Nephron (organoid): Measurements from ENCODE around the gene SPATC1L.

ENCODE experiments used
- H3K27ac Mint-ChIP-seq, 3 experiments: 2 replicates each; pipeline ENCODE4 v1.8.0; 2020; ENCODE audit warnings: mixed read lengths in 3 of 3, mild to moderate bottlenecking in 2 of 3, moderate library complexity in 1 of 3
- H3K27me3 Mint-ChIP-seq: 2 replicates; pipeline ENCODE4 v1.8.0; 2021; ENCODE audit warnings: low read depth, mild to moderate bottlenecking, moderate library complexity, mixed read lengths
- H3K36me3 Mint-ChIP-seq: 2 replicates; pipeline ENCODE4 v1.8.0; 2020; ENCODE audit warnings: low read depth, mixed read lengths
- H3K4me1 Mint-ChIP-seq: 2 replicates; pipeline ENCODE4 v1.8.0; 2020; ENCODE audit warnings: mixed read lengths
- H3K4me3 Mint-ChIP-seq, 3 experiments: 2 replicates each; pipeline ENCODE4 v1.8.0; 2020; ENCODE audit warnings: mild to moderate bottlenecking in 3 of 3, mixed read lengths in 3 of 3, moderate library complexity in 2 of 3
- H3K9me3 Mint-ChIP-seq: 2 replicates; pipeline ENCODE4 v1.8.0; 2020; ENCODE audit warnings: mixed read lengths
- TF ChIP-seq, protein P1 (sequence below), 3 experiments: fragments of 200-600 bp; sonication (generic); IDR thresholded peaks; one replicate each; pipeline ENCODE4 v1.5.0; 2021; ENCODE audit warnings: antibody characterized with exemption in 3 of 3; ENCODE audit not compliant: unreplicated experiment in 3 of 3

Gene SPATC1L

DNA sequence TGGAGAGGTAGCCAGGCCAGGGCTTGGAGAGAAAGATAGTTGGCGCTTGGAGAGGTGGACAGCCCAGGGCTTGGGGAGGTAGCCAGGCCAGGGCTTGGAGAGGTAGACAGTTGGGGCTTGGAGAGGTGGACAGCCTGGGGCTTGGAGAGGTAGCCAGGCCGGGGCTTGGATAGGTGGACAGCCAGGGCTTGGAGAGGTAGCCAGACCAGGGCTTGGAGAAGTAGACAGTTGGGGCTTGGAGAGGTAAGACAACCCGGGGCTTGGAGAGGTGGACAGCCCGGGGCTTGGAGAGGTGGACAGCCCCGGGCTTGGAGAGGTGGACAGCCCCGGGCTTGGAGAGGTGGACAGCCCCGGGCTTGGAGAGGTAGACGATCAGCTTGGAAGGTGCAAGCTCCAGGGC lies 36.6 kb upstream of the SPATC1L start:
- Mint-ChIP-seq H3K9me3 (no peaks in the 10 kb centered on the region), H3K27me3 (peaks cover 7% of the 10 kb centered on the region), H3K4me1 (peaks cover 15% of the 10 kb centered on the region), H3K36me3 (peaks cover 43% of the 10 kb centered on the region), H3K4me3 (no peak overlapping the region), H3K27ac (no peak overlapping the region)
- TF ChIP-seq, protein P1, sequence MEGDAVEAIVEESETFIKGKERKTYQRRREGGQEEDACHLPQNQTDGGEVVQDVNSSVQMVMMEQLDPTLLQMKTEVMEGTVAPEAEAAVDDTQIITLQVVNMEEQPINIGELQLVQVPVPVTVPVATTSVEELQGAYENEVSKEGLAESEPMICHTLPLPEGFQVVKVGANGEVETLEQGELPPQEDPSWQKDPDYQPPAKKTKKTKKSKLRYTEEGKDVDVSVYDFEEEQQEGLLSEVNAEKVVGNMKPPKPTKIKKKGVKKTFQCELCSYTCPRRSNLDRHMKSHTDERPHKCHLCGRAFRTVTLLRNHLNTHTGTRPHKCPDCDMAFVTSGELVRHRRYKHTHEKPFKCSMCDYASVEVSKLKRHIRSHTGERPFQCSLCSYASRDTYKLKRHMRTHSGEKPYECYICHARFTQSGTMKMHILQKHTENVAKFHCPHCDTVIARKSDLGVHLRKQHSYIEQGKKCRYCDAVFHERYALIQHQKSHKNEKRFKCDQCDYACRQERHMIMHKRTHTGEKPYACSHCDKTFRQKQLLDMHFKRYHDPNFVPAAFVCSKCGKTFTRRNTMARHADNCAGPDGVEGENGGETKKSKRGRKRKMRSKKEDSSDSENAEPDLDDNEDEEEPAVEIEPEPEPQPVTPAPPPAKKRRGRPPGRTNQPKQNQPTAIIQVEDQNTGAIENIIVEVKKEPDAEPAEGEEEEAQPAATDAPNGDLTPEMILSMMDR (IDR thresholded peaks at IDR 0.05; ENCODE audit: unreplicated experiment in 3 of 3), result no peak

DNA sequence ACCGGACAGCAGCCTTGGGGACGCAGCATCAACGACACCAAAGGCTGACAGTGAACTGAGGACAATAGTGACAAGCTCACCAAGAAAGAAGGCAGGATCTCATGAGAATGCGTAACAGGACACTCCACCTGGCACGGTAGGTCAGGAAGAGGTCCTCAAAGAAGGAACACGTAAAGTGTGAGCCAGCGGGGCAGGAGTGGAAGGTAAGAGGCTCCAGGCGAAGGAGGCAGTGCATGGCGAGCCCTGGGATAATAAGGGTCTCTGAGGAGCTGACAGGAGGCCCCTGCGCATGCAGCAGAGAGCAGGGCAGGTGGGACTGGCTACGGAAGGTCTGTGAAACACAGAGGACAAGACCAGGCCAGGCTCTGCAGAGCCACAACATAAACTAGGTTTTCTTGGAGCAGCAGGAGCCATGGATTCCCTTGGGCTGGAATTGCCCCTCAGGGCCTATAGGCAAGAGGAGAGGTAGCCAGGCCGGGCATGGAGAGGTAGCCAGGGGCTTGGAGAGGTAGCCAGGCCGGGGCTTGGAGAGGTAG lies 36.1 kb upstream of the SPATC1L start:
- Mint-ChIP-seq H3K27me3 (peaks cover 7% of the 10 kb centered on the region), H3K9me3 (no peaks in the 10 kb centered on the region), H3K4me1 (peaks cover 10% of the 10 kb centered on the region), H3K36me3 (peaks cover 38% of the 10 kb centered on the region), H3K27ac (no peak overlapping the region), H3K4me3 (no peak overlapping the region)
- TF ChIP-seq, protein P1 (IDR thresholded peaks at IDR 0.05; ENCODE audit: unreplicated experiment in 3 of 3), result no peak

DNA sequence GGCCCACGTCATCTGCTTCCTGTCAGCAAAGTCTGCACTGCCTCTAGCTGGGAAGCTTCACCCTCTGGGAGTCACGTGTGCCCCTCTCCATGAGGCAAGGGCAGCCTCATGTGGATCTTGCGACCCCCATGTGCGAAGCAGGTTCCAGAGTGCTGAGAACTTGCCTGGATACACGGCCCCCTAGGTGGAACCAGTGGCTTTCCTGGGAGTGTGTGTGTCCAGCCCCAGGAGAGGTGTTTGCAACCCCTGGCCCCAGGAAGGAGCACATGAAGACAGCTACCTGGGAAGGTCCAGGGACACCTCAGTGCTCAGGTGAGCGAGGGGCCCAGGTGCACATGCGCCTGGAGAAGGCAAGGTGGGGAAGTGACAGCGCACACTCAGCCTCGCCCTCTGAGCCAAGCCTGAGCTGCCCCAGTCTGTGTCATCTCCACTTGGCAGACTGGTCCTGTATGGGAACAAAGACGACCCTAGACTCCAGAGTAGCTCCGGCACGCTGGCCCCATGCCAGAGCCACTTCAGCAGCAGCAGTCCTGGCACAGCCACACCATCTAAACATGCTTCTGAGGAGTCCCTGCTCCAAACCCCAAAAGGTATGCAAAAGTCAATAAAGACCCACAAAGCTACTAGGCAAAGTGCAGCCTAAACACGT lies 35.5 kb upstream of the SPATC1L start:
- no peak overlapping the region for H3K27ac Mint-ChIP-seq
- TF ChIP-seq, protein P1 (IDR thresholded peaks at IDR 0.05; ENCODE audit: unreplicated experiment in 3 of 3), result no peak
- H3K4me3 Mint-ChIP-seq, result no peak overlapping the region
- no peaks in the 10 kb centered on the region for H3K9me3 Mint-ChIP-seq
- peaks cover 34% of the 10 kb centered on the region for H3K36me3 Mint-ChIP-seq
- peaks cover 6% of the 10 kb centered on the region for H3K4me1 Mint-ChIP-seq
- H3K27me3 Mint-ChIP-seq, result peaks cover 7% of the 10 kb centered on the region

DNA sequence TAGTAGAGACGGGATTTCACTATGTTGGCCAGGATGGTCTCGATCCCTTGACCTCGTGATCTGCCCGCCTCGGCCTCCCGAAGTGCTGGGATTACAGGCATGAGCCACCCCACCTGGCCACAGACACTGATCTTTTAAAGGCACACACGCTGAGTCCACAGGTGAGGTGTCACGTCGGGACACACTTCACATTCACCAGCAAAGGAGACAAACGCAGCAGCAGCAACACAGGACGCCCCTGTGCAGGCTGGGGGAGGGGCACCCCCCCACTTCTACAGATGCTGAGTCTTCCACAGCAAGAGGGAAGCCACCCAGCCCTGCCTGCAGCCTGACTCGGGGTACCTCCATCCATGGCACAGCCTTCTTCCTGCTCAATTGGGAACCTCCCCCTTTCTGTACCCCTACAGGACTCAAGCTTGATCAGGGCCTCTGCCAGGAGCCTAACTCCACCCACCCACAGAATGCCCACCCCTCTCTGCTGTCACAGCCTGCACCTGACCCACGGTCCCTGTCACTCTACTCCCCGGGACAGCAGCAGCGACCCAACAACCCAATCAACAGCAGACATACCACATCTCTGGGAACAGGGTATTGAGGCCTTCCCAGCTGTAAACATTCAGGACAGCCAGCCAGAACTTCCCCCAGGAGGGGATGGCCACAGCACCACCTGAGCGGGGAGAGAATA lies 34.8 kb upstream of the SPATC1L start:
- Mint-ChIP-seq H3K27me3 (peaks cover 2% of the 10 kb centered on the region), H3K4me1 (peaks cover 2% of the 10 kb centered on the region), H3K36me3 (peaks cover 29% of the 10 kb centered on the region), H3K9me3 (no peaks in the 10 kb centered on the region), H3K27ac (no peak overlapping the region), H3K4me3 (no peak overlapping the region)
- TF ChIP-seq, protein P1 (IDR thresholded peaks at IDR 0.05; ENCODE audit: unreplicated experiment in 3 of 3), result no peak

DNA sequence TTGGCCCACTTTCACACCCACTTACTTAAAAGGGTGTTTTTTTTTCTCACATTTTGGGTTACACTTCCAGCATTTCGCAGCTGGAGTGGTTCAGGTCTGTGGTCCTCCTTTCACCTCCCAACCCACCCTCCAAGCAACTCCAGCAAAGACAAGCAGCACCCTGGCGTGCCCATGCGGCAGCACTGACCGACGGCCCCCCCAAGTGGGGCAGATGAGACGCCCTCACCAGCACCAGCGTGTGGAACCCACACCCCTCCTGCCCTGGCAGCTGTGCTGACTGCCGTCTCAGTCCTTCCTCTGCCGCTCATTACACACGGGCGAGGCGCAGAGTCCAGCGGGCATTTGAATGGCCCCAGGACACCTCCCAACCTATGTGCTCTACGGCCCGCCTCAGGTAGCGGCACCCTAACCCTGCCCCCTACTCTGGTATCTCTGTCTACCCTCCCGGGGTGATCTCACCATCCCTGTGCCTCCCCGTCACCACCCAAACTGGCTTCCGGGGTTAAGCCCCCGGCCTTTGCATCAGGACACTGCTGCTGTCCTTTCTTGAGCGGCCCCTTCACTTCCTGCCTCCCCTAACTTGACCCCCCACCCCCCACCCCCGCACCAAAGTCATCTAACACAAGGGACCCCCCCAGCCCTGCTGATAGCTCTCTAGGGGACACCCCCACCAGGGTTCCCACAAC lies 33.4 kb upstream of the SPATC1L start:
- no peaks in the 10 kb centered on the region for H3K27me3 Mint-ChIP-seq
- no peaks in the 10 kb centered on the region for H3K4me1 Mint-ChIP-seq
- TF ChIP-seq, protein P1 (IDR thresholded peaks at IDR 0.05; ENCODE audit: unreplicated experiment in 3 of 3), result no peak
- no peak overlapping the region for H3K4me3 Mint-ChIP-seq
- no peaks in the 10 kb centered on the region for H3K9me3 Mint-ChIP-seq
- no peak overlapping the region for H3K27ac Mint-ChIP-seq
- peaks cover 36% of the 10 kb centered on the region for H3K36me3 Mint-ChIP-seq
